SIG-M5 (cell line): ENCODE data around the gene SEMG2.

ENCODE experiments used
- DNase-seq: peaks from one replicate; lab custom pipeline; 2025; lab: John Stamatoyannopoulos, UW

The SEMG2 gene, protein sequence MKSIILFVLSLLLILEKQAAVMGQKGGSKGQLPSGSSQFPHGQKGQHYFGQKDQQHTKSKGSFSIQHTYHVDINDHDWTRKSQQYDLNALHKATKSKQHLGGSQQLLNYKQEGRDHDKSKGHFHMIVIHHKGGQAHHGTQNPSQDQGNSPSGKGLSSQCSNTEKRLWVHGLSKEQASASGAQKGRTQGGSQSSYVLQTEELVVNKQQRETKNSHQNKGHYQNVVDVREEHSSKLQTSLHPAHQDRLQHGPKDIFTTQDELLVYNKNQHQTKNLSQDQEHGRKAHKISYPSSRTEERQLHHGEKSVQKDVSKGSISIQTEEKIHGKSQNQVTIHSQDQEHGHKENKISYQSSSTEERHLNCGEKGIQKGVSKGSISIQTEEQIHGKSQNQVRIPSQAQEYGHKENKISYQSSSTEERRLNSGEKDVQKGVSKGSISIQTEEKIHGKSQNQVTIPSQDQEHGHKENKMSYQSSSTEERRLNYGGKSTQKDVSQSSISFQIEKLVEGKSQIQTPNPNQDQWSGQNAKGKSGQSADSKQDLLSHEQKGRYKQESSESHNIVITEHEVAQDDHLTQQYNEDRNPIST

DNA sequence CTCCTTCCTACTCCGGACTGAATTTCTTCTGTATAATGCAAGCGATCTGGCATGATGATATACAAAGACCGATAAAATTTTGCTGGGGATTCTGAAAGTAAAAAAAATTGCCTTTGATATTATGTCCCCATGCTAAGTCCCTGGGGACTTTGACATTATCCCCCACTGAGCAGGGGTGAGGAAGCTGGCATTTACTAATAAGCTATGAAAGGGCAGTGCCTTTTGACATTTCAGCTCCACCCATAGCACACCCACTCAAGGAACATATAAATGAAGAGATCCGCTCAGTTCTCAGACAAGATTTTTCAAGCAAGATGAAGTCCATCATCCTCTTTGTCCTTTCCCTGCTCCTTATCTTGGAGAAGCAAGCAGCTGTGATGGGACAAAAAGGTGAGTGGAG, at the start of gene SEMG2:
TSS of gene SEMG2 (plus strand) at position 298 of the 400 bp plus-strand sequence. CDS start at position 315, 17 bp downstream.
- DNase-seq: no peak

DNA sequence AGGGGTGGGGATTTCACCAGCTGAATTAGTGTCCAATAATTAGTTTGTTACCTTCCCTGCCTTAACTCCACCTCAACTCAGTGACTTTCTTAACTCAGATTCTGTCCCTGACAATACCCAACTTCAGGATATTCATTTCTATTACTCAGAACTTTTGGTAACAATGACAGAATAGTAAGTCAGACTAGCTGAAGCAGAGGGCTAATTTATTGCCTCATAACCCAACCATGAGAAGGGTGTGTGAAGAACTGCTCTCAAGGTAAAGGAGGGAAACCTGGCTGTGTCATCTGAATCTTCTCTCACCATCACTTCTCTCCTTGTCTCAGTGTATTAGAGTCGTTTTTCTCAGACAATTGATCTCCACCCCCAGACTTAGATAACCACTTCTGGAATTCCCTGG, 47.7 kb upstream of the SEMG2 start:
- no peak for DNase-seq

DNA sequence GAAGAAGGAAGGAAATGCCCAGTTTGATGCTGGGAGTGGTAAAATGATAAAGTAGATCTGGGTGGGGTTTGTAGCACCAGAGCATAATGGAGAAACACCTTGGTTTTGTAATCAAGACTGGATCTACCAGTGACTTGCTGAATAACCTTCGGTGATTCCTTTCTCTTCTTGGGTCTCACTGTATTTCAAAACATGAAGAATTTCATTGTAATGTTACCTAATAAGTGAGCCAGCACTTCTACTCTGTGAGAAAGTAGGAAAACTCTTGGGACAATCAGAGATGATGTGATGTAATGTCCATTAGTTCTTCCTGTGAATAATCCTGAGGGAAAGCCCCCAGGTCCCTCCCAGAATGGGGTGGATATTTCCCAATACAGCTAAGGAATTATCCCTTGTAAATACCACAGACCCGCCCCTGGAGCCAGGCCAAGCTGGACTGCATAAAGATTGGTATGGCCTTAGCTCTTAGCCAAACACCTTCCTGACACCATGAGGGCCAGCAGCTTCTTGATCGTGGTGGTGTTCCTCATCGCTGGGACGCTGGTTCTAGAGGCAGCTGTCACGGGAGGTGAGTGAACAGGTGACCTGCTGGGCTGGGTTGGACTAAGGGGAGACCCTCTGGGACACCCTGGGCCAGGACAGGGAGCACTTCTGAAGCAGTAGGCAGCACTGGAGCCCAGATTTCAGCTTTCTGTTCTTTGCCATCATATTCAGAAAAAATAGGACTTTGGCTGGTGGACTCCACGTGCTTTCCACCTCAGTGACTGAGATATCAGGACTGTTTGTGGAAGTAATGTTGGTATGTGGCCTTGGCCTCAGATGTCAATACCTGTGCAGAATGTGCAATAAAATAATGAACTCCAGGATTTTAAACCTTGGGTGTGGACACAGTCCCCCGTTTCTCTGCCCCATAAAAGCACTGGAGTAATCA, 46.5 kb upstream of the SEMG2 start, which contains the start of gene PI3:
TSS of gene PI3 (plus strand) at position 469 of the 931 bp plus-strand sequence. CDS start at position 490, 21 bp downstream.
- DNase-seq: no peak

DNA sequence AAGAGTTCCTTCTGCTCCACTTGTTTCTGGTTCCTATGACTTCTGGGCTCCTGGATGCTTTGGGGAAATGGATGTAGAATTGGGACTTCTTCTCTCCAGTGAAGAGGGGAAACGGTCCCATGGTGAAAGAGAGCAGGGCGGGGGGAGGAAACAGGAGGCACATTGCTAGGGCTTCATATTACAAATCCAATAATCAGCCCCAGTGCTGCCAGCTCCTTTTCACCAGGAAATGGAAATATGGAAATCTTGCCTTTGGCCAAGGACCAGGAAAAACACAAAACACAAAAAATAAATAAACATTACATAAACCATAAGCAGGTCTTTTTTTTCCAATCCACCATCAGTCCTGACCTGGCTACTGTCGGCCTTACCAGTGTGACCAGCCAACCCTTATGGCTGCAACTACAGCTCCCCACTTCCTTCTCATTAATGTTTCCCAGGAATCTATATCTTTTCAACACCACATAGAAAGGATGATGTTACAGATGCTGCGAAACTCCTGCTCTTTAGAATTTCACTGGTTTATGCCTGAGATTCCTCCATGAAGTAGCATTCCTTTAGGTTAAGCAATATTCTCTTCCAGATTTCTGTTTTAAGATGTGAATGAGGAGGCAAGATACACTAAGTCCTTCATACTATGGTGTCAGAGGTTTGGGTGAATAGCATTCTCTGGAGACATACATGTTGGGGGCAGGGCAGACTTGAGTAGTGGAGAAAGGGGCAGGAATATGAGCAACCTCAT, 44.5 kb upstream of the SEMG2 start:
- DNase-seq: no peak

DNA sequence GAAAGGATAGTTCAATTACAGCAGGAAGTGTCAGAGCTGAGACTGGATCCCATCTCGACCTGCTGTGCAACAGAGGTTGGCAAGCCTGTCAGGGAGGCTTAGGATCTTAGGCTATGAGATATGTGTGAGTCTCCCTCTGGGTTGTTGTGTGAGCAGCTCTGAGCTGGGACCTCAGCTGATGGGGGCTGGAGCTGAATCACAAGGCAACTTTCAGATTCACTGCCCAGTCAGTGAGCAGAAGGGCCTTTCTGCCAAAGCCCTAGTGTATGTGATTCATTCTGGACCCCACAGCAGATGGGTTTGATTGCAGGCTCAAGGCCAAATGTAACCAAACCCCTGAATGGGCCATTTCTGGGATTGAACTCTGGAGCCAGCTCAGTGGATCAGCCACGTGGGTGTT, 42.0 kb upstream of the SEMG2 start:
- DNase-seq: no peak

DNA sequence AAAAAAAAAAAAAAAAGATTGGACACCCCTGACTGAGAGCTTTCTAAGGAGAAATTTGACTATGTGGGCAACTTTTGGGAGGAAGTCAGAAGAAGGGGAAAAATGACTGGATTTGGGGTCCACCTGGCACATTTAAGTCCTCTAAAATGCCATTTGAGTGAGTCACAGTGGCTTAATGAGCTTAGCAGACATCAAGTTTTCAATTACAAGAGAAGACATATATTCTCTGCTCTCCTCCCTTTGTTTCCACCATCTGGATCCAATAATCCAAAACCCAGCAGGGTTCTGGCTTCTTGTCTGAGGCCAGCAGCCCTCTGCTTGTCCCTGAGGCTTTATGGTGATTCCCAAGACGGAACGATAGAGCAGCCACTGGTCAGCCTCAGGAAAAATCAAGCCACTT, 39.5 kb upstream of the SEMG2 start:
- DNase-seq: no peak

DNA sequence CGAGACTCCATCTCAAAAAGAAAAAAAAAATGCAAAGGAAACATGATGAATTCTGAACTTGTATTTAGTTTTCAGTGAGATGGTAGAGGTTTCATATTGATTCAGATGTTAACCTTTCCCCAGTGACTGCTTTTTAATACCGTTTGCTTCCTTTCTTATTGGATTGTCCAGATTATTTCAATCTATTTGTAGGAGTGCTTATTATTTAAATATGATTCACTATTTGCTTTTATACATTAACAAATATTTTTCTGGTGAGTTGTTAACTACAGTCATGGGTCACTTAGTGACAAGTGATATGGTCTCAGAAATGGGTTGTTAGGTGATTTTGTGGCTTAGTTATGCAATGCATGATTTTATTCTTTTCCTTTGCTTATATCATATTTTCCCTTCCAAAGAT, 38.1 kb upstream of the SEMG2 start:
- no peak for DNase-seq

DNA sequence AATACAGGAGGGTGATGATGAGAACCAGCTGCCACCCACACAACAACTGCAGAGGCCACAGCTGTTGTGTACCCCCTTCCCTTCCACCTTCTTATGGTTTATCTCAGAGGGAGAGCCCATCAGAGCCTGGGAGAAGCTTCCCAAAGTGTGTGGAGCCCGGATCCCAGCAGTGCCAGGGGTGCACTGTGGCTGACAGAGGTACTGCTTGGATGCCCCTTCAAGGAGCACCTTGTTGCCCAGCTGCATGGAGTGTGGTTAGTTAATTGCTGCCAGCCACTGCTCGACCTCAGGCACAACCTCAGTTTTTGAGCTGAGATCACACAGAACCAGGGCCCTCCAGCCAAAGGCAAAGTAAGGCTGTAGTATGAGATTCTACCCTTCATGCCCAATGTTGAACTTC, 33.5 kb upstream of the SEMG2 start:
- DNase-seq: no peak

DNA sequence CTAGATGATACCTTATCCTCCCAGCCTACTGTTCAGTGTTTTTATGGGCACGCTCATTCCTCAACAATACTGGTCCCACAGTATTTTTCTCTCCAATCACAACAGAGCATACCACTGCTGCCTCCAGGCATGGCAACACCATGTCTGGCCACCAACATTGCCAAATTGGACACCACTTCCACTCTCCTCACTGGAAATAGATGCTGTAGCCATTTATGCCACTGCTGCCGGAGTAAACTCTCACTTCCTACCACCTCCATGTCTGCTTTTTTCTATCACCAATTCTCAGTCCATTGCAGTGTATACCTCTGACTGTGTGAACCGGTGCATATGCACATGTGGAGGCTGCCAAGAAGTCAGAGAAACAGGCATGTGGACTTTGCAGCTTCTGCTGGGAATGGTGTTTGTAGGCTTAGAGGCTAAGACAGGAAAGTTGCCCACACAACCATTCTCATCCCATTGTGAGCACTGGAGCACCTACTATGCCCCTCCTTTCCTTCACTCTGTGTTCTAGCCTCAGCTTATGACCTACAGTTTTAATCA, 32.0 kb upstream of the SEMG2 start:
- DNase-seq: no peak

DNA sequence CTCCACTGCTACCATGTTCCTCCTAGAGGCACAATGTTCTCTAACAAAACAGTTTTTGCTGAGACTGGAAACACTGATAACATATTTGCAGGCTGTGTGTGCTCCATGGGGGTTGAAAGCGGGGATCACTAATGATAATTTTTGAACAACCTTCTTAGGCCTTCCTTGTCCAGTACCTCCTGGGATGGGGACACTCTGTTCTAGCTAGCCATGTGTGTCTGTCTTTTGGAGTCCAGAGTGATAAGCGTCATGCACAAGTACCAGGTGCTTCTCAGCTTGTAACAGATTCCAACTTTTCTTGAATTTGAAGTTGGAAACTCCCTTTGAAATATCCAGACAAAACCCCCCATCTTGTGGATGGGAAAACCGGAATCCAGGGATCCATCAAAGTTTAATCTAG, 31.3 kb upstream of the SEMG2 start:
- no peak for DNase-seq

DNA sequence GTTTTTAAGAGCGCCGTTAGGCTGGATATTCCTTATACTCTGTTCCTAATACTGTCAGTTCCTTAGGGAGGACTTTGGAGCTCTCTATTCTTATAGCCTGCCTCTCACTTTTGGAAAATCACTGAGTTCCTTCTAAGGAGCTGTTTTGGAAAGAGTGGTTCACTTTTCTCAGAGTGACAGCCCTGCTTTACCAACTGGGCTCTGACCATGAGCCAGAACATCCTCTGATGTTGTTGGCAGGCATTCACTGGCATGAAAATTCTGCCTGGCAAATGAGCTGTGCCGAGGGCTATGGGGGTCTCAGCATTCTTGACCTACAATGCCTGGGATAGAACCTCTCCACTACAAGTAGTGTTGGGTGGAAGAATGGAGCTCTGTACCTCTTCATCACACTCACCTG, 29.2 kb upstream of the SEMG2 start:
- no peak for DNase-seq

DNA sequence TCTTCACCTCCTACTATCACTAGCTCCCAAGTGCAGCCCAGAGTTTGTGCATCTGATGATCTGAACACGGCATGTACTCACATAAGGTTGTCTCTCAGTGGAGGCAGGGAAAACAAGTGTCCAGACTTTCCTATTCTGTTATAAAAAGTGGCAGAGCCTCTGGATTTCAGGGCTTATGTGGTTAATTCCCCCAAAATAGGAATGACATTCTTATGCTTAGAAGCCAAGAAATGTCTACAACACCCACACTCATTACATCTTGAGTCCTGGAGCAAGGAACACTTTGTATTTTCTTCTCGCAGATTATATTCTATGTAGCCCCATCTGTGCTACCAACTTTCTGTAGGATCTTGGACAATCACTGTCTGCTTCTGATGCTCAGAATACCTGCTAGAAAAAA, 27.8 kb upstream of the SEMG2 start:
- no peak for DNase-seq

DNA sequence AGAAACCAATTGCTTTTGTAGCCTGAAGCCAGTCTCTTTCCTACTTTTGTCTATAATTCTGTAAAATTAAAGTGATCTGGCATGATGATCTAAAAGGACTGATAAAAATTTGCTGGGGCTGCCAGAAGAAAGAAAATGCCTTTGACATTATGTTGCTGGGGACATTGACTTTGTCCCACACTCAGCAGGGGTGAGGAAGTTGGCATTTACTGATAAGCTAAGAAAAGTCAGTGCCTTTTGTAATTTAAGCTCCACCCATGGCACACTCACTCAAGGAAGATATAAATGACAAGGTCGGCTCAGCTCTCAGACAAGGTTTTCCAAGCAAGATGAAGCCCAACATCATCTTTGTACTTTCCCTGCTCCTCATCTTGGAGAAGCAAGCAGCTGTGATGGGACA, 14.4 kb upstream of the SEMG2 start, which contains the start of gene SEMG1:
TSS of gene SEMG1 (plus strand) at position 309 of the 400 bp plus-strand sequence. CDS start at position 330, 21 bp downstream.
- no peak for DNase-seq

DNA sequence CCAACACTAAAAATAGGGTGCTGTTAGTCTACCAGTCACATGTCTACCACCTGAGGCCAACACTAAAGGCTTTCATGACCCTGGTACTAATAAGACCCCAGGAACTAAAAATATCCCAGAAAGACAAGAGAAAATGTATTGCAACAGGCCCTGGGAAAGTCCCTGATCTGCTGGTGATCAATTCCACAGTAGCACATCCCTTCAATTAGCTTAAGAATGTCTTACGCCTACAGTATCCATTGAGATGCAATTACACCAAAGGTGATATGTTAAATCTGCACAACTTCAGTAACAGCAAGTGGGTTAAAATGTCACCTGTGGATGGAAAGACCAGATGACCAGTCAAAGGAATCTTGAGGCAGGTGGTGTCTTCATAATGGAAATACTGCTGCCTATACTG, 11.2 kb upstream of the SEMG2 start:
- DNase-seq: no peak

DNA sequence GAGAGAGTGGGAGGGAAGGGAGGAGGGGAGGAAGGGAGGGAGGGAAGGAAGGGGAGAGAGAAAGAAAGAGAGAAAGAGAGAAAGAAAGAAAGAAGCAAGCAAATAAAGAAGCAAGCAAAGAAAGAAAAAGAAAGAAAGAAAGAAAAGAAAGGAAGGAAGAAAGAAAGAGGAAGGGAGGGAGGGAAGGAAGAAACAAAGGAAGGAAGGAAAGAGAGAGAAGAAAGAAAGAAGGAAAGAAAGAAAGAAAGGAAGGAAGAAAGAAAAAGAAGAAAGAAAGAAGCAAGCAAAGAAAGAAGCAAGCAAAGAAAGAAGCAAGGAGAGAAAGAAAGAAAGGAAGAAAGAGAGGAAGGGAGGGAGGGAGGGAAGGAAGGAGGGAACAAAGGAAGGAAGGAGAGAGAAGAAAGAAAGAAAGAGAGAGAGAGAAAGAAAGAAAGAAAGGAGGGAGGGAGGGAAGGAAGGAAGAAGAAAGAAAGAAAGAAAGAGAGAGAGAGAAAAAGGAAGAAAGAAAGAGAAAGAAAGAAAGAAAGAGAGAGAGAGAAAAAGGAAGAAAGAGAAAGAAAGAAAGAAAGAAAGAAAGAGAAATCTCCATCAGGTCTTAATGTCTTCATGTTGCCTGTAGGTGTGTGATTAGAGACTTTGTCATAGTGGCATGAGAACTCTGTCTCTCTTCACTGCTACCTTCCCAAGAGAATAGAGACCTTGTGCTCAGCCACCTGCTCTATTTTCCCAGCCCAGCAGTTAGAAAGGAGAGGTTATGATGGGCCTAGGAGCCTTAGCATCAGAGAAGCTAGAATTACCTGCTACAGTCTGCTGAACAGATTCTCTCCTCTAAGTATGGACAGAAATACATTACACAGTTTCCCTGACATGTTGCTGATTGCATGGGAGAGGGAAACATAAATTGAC, 9.4 kb upstream of the SEMG2 start:
- no peak for DNase-seq

DNA sequence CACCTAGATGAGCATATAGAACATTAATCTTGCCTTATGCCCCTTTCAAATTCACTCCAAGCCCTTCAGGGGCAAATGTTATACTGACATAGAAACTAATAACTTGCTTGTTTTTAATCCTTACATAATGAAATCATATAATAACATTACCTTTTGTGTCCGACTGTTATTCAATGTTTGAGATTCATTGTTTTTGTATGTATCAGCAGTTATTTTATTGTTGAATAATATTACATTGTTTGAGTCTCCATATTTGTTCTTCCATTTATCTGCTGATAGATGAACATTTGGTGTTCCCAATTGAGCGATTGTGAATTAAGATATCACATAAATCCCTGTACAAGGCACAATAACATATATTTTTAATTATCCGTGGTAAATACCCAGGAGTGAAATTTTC, 8.3 kb upstream of the SEMG2 start:
- no peak for DNase-seq

DNA sequence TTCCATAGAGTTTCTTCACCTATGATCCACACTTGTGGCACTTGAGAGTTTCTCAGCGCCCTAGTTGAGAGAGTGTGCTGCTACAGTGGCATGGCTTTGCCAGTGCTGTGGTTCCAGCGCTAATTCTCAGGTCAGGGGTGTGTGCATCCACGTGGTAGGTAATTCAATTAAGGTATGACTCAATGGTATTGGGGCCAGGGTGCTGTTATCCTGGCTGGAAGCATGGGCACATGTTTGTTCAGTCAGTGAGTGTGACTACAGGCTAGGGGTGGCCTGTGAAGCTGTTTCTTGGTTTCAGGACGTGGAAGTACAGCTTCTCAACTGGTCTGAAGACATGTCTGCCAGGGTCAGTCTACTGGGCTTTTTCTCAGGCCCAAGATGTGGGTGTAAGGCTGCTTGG, 3.0 kb upstream of the SEMG2 start:
- no peak for DNase-seq

DNA sequence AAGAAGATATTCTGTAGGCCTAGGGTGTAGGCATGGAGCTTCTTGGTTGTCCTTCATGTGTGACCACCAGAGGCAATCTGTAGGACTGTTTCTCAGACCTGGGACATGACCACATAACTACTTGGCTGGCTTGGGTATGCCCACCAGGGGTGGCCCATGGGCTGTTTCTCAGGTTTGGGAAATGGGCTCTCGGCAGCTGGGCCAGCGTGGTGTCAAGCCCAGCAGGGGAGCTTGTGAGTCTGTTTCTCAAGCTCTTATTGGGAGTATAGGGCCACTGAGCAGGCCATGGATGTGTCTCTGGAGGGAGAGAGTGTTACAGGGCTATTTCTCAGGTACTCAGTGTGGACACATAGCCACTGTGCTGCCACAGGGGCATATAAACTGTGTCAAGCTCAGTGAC, 2.5 kb upstream of the SEMG2 start:
- no peak for DNase-seq

DNA sequence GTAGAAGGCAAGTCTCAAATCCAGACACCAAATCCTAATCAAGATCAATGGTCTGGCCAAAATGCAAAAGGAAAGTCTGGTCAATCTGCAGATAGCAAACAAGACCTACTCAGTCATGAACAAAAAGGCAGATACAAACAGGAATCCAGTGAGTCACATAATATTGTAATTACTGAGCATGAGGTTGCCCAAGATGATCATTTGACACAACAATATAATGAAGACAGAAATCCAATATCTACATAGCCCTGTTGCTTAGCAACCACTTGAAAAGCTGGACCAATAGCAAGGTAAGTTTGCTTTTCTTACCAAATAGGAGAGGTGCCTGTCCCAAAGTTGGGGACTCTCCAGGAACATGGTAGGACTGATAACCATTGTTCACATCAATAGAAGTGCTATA, 2.0 kb downstream of the SEMG2 start:
- DNase-seq: no peak

DNA sequence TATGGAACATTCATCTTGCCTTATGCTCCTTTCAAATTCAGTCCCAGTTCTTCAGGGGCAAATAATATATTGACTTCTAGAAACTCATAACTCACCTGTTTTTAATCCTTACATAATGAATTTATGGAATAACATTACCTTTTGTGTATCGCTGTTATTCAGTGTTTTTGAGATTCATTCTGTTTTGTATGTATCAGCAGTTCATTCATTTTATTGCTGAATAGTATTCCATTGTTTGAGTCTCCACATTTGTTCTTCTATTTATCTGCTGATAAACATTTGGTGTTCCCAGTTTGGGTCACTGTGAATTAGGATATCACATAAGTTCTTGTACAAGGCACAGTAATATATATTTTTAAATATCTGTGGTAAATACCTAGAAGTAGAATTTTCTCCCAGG, 5.1 kb downstream of the SEMG2 start:
- DNase-seq: no peak
